KOPT-K1 (cell line): Measurements from ENCODE around the gene MEIG1.
A peak's percentile ranks its signal among the peaks of the same experiment; 100 is the strongest.
"Not testable (repeated sequence)": the region's sequence is repeated elsewhere in the genome, so short reads cannot be mapped to it uniquely, and the experiment has no call there.

Source experiments
- H3K27ac ChIP-seq: fragments of 200-600 bp; sonication (generic); 2 replicates; pipeline ENCODE4 v1.5.1; 2016; ENCODE audit warnings: antibody characterized with exemption, mild to moderate bottlenecking, low read depth, low read length; ENCODE audit not compliant: poor library complexity, severe bottlenecking
- H3K36me3 ChIP-seq: fragments of 200-600 bp; sonication (generic); 2 replicates; pipeline ENCODE4 v1.5.1; 2017; ENCODE audit warnings: antibody characterized with exemption, mild to moderate bottlenecking, low read length, moderate library complexity; ENCODE audit not compliant: insufficient read depth
- H3K9me3 ChIP-seq: fragments of 200-600 bp; sonication (generic); 2 replicates; pipeline ENCODE4 v1.5.1; 2017; ENCODE audit warnings: antibody characterized with exemption, low read length, mild to moderate bottlenecking; ENCODE audit not compliant: insufficient read depth, poor library complexity, severe bottlenecking

Gene MEIG1

GRCh38 chr10:14945108-14945507 lies 14.1 kb upstream of the MEIG1 start:
- Histone ChIP-seq H3K27ac (no peak overlapping the region), H3K36me3 (peaks cover 86% of the 10 kb centered on the region), H3K9me3 (no peaks in the 10 kb centered on the region)

- no peaks in the 10 kb centered on the region for H3K9me3 ChIP-seq
- peaks cover 75% of the 10 kb centered on the region for H3K36me3 ChIP-seq
- H3K27ac ChIP-seq: no peak overlapping the region
Measured at GRCh38 chr10:14947268-14947667, 11.9 kb upstream of the MEIG1 start.

DNA sequence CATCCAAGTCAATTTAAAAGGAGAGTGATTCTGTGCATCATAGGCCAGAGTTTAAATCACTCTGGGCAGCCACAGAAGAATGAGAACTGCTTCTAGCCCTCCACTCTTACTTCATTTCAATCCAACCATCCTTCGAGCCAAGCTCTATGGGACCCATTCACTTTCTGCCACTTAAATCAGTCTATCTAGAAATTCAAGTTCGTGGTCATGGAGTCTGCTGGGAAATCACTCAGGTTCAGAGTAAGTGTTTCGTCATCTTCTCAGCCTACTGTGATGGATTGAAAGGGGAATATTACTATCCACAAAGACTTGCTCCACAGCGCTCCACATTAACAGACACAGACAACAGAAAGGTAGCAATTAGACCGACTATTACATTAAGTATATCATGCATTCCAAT lies 9.9 kb upstream of the MEIG1 start:
- Histone ChIP-seq H3K36me3 (peaks cover 55% of the 10 kb centered on the region), H3K27ac (no peak overlapping the region), H3K9me3 (no peaks in the 10 kb centered on the region)

DNA sequence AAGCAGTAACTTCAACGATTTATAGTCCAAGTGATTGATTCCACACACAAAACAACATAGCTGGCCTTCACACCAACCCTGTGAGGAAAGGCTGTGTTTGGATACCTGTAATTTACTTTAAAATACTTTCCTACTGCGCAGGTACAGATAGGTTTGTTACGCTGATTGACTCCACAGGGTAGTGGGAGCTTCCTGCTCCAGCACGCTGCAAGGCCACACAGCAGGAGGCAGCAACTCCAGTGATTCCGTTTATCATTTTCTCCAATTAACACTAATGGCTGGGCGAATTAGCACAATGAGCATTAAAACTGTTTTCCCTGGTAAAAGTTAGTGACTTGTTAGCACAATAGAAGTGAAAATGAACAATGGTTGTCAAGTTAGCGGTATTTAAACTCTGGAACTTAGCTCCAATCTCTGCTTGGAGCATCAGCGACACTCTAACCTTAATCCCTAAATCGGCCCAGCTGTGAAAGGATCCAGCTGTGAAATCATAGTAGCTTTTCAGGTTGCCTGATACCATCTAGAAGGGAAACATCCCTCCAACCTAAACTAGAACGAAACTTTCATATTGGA lies 6.3 kb upstream of the MEIG1 start:
- Histone ChIP-seq H3K27ac (peak overlapping the region; percentile 89), H3K36me3 (peaks cover 19% of the 10 kb centered on the region), H3K9me3 (no peaks in the 10 kb centered on the region)

DNA sequence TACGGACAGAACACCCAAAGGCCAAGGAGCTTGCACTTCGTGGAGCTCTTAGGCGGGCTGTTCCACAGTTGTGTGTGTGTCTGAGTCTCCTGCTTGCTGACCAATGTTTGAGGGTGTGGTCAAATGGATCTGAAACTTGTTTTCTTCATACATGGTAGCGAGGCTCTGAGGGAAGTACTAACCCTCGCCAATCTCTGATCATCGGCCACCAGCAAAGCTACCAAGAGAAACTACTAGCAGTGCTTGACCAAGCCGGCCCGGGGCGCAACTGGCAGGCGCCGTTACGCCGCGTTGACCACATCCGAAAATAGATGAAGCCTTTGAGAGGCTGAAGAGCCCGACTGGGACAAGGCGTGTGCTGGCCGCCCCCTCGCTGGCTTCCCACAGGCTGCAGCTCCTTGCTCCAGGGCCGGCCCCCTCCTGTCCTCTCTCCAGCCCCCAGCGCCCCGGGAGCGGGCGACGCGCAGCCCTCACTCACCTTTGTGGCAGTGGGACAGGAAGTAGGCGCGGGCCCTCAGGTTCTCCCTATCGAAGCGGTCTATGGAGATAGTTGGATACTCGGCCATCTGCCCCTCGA lies 5.7 kb upstream of the MEIG1 start:
- Histone ChIP-seq H3K36me3 (peaks cover 13% of the 10 kb centered on the region), H3K27ac (peak overlapping the region; percentile 89), H3K9me3 (no peaks in the 10 kb centered on the region)

DNA sequence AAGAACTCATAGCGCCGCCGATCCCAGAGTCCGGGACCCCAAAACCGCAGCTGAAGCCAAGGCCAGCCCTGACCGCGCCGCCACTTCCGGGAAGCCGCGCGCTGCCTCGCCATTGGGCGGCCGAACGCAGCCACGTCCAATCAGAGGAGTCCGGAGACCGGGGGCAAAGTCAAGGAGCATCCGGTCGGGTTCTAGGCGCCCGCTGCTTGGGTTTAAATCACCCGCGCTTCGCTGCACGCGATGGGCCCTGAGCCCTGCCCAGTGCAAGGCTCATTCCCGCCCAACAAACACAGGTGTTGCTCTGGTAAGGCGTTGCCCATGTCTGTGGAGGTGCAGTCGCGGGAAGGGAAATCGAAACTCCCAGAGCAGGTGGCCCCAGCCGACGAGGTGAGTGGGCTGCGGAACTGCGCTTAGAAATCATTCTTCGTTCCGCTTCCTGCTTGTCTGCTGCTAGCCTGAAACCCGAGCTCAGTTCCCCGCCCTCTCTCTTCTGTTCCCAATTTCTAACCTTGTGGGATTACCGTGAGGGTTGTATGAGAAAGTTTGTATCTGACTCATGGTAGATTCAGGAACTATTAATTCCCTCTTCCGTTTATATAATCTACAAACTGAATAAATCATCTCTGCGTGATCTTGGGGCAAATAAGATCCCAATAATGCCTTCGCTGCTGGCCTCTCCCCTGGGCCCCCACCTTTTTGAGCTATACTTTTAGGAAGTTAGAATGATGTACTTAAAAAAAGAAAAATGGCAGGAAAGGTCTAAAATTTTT lies 5.0 kb upstream of the MEIG1 start, which contains the start of gene DCLRE1C:
Gene DCLRE1C (minus strand): TSS at position 96 of the 770 bp plus-strand sequence. CDS start 86 bp downstream, at position 10.
- peak within 1 kb of the TSS; percentile 89 for H3K27ac ChIP-seq
- peaks cover 7% of the 10 kb centered on the region for H3K36me3 ChIP-seq
- H3K9me3 ChIP-seq: no peaks in the 10 kb centered on the region

DNA sequence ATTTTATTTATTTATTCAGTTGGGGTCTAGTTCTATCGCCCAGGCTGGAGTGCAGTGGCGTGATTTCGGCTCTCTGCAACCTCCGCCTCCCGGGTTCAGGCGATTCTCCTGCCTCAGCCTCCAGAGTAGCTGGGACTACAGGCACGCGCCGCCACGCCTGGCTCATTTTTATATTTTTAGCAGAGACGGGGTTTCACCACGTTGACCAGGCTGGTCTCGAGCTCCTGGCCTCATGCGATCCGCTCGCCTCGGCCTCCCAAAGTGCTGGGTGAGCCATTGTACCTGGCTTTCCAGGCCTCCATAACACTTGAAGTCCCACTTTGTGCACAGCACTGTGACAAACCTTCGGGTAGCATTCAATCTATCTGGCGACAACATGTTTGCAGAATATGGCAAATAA lies 4.3 kb upstream of the MEIG1 start:
- Histone ChIP-seq H3K9me3 (no peaks in the 10 kb centered on the region), H3K36me3 (peaks cover 5% of the 10 kb centered on the region; the same call in 1 of the 2 replicates), H3K27ac (no peak overlapping the region)

GRCh38 chr10:14958872-14959220 lies 342 bp upstream of the MEIG1 start:
- Histone ChIP-seq H3K27ac (peak overlapping the region; percentile 73), H3K36me3 (no peaks in the 10 kb centered on the region), H3K9me3 (no peaks in the 10 kb centered on the region)

GRCh38 chr10:14967897-14968296 lies 8.7 kb downstream of the MEIG1 start:
- H3K36me3 ChIP-seq: no peaks in the 10 kb centered on the region

DNA sequence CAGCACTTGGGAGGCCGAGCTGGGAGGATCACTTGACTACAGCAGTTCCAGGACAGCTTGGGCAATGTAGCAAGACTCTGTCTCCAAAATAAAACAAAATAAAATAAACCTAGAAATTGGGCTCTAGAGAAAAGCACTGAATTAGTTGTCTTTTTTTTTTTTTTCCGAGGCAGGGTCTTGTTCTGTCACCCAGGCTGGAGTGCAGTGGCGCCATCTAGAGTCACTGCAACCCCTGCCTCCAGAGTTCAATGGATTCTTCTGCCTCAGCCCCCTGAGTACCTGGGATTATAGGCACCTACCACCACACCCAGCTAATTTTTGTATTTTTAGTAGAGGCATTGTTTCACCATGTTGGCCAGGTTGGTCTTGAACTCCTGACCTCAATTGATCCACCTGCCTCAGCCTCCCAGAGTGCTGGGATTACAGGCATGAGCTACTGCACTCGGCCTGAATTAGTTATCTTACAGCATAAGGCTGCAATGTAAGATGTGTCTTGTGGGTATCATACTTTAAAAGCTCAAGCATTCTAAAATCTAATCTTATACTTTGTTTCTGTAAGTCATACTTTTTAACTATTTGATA lies 12.8 kb downstream of the MEIG1 start:
- Histone ChIP-seq H3K27ac (no peak overlapping the region), H3K9me3 (no peaks in the 10 kb centered on the region)

More at GRCh38 chr10:14967897-14968296, 8.7 kb downstream of the MEIG1 start:
- Histone ChIP-seq H3K9me3 (no peaks in the 10 kb centered on the region), H3K27ac (no peak overlapping the region)

GRCh38 chr10:14974153-14974998 lies 15.2 kb downstream of the MEIG1 start:
- H3K27ac ChIP-seq, H3K36me3 ChIP-seq: not testable (repeated sequence)
- H3K9me3 ChIP-seq: peaks cover 10% of the 10 kb centered on the region

More for the DNA sequence above, 12.8 kb downstream of the MEIG1 start:
- H3K36me3 ChIP-seq: no peaks in the 10 kb centered on the region

DNA sequence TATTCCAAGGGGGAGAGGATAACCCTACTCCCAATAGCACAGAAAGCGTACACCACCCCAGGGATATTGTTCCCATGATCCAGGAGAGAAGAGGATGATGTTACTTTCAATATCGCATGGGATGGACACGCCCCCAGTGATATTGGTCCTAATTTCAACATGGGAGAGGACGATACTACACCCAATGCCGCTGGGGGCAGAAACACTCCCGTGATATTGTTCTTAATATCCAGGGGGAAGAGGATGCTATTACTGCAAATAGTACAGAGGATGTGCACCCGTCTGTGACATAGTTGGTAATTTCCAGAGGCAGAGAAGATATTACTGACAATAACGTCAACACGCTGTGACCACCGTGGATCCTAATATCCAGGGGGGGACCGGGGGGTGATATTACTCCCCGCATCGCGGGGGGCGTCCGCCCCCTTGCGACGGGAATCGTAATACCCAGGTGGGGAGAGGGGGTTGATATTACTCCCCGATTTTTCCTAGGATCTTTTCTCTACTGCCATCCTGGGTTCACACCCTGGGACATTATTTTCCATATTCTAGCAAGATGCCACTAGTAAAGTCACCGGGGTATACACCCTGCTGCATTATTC lies 16.6 kb downstream of the MEIG1 start:
- Histone ChIP-seq H3K36me3 (no peaks in the 10 kb centered on the region), H3K9me3 (peaks cover 13% of the 10 kb centered on the region), H3K27ac (no peak overlapping the region)

DNA sequence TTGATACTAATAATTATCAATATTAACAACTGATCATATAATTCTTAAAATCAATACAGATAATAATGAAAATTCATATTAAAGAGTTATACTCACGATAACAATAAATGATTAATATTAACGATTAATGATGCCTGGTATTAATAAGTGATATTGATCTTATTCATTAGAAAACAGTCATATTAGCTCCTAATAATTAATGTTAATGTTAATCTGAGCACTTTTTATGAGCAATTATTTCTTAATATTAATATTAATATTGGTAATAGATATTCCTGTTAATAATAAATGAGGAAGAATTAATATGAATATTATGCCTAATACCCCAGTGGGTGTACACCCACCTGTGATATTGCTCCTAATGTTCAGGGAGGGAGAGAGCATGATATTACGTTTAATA lies 23.6 kb downstream of the MEIG1 start:
- Histone ChIP-seq H3K9me3 (peaks cover 13% of the 10 kb centered on the region), H3K36me3 (no peaks in the 10 kb centered on the region), H3K27ac (no peak overlapping the region)

GRCh38 chr10:14989552-14989951 lies 30.4 kb downstream of the MEIG1 start:
- H3K27ac ChIP-seq, H3K9me3 ChIP-seq, H3K36me3 ChIP-seq: not testable (repeated sequence)
